Stimulated activated CD4-positive, alpha-beta T cell treated with anti-CD3 and anti-CD28 coated beads, Interleukin-2, amount 100 ng/mL, for 48 hours (primary cell): ENCODE measurements around the gene CD81.
A peak's percentile ranks its signal among the peaks of the same experiment; 100 is the strongest.

Experiments used
- DNase-seq, 2 donors: peaks; one replicate each; pipeline ENCODE4 v3.0.0-alpha.2; 2020

The CD81 gene

GRCh38 chr11:2408671-2409070 is 31.6 kb downstream of the CD81 start:
- no peak for DNase-seq

GRCh38 chr11:2409126-2409525 is 32.0 kb downstream of the CD81 start:
- DNase-seq: no peak

GRCh38 chr11:2409611-2410468 is 32.7 kb downstream of the CD81 start:
- no peak for DNase-seq

- DNase-seq: no peak
These were observed 33.5 kb downstream of the CD81 start for GRCh38 chr11:2410616-2411015.

GRCh38 chr11:2411446-2412305 is 34.6 kb downstream of the CD81 start:
- DNase-seq: no peak

- DNase-seq: no peak
These were observed 35.2 kb downstream of the CD81 start for GRCh38 chr11:2412323-2412722.

GRCh38 chr11:2413742-2414579 is 36.9 kb downstream of the CD81 start:
- DNase-seq: no peak

GRCh38 chr11:2414616-2415015 is 37.5 kb downstream of the CD81 start:
- DNase-seq: no peak

GRCh38 chr11:2415171-2415570 is 38.1 kb downstream of the CD81 start:
- no peak for DNase-seq

GRCh38 chr11:2415601-2416380 is 38.7 kb downstream of the CD81 start:
- DNase-seq: no peak

- DNase-seq: no peak
These were observed 39.7 kb downstream of the CD81 start for GRCh38 chr11:2416765-2417164.

GRCh38 chr11:2417856-2418692 is 41.0 kb downstream of the CD81 start:
- no peak for DNase-seq

GRCh38 chr11:2418693-2419360 is 41.7 kb downstream of the CD81 start:
- DNase-seq: no peak

GRCh38 chr11:2419638-2420501 is 42.8 kb downstream of the CD81 start:
- peak; percentile 64 to 66 for DNase-seq

- DNase-seq: peak; percentile 73 to 75
These were observed 43.6 kb downstream of the CD81 start for GRCh38 chr11:2420502-2421225.

- no peak for DNase-seq
These were observed 44.3 kb downstream of the CD81 start for GRCh38 chr11:2421226-2421994.

GRCh38 chr11:2421996-2422395 is 44.9 kb downstream of the CD81 start:
- DNase-seq: no peak
